Activated naive CD4-positive, alpha-beta T cell treated with anti-CD3 and anti-CD28 coated beads, Interleukin-2, amount 50 U/mL, for 72 hours (primary cell): ENCODE measurements around the gene ABHD1. TPM values are rescaled to one million over a fixed set of nuclear protein-coding genes. Genes with fewer than 3 reads are reported as not detected.
"Not testable (repeated sequence)": the region's sequence is repeated elsewhere in the genome, so short reads cannot be mapped to it uniquely, and the experiment has no call there.

ENCODE experiments used
- ATAC-seq, 2 donors: fragments of 150-1000 bp; cut with Tn5 transposase; 2 replicates each; pipeline ENCODE4 v1.10.0; 2021; ENCODE audit warnings: mild to moderate bottlenecking in 2 of 2, moderate library complexity in 2 of 2
- DNase-seq, 2 donors: peaks; one replicate each; pipeline ENCODE4 v3.0.0; 2021 to 2022; ENCODE audit warnings: low spot score in 2 of 2
- H3K27ac Mint-ChIP-seq, 2 donors: one replicate each; pipeline ENCODE4 v1.8.0; 2022; ENCODE audit warnings: mild to moderate bottlenecking in 2 of 2, mixed read lengths in 2 of 2
- H3K36me3 Mint-ChIP-seq, 2 donors: one replicate each; pipeline ENCODE4 v1.8.0; 2022; ENCODE audit warnings: mixed read lengths in 2 of 2
- H3K9me3 Mint-ChIP-seq, 2 donors: one replicate each; pipeline ENCODE4 v1.8.0; 2022; ENCODE audit warnings: mixed read lengths in 2 of 2
- total RNA-seq, 2 donors: library from RNA; stranded (reverse); gene quantifications; one replicate each; pipeline ENCODE4 v1.2.3, GENCODE V29; 2022

Gene ABHD1
- total RNA-seq, 2 donors from 2014 or later: 0.43 to 0.56 TPM

DNA sequence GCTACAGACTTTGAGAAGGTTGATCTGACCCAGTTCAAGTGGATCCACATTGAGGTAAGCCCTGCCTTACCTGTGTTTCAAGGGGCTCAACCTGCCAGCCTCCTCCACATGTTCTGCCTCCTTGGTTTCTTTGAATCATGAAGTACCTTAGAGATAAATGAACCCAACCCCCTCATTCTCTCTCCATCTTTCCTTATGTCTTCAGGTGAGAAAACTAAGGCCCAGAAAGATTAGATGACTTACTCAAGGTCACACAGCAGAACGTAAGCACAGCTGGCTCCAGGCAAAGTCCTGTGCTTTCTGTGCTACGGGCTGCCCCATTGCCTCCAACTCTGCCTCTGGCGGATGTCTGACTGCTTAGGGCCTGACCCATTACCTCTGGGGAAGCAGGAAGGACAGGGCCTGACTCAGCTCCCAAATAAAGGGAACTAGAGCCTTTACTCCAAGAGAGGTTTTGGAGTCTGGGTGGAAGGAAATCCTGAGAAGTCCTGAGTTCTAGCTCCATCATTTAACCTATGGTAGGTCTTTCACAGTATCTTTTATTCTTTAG is 26.8 kb upstream of the ABHD1 start:
- Mint-ChIP-seq H3K36me3 (no peaks in the 10 kb centered on the region), H3K9me3 (no peaks in the 10 kb centered on the region), H3K27ac (no peak overlapping the region)
- ATAC-seq (no peak), DNase-seq (no peak)

DNA sequence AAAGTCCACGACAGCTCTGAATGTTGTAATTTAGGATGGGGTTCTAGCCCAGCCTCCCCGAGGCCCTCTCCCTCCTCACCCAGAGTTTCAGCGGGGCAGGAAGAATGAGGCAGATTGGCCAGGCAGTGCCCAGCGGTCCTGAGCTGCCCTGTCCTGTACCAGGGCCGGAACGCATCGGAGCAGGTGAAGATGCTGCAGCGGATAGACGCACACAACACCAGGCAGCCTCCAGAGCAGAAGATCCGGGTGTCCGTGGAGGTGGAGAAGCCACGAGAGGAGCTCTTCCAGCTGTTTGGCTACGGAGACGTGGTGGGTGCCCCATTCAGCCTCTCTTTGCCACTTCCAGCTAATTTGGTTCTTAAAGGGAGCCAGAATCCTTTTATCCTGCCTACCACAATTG is 26.3 kb upstream of the ABHD1 start:
- ATAC-seq: no peak
- DNase-seq: no peak
- Mint-ChIP-seq H3K9me3 (no peaks in the 10 kb centered on the region), H3K27ac (no peak overlapping the region), H3K36me3 (no peaks in the 10 kb centered on the region)

DNA sequence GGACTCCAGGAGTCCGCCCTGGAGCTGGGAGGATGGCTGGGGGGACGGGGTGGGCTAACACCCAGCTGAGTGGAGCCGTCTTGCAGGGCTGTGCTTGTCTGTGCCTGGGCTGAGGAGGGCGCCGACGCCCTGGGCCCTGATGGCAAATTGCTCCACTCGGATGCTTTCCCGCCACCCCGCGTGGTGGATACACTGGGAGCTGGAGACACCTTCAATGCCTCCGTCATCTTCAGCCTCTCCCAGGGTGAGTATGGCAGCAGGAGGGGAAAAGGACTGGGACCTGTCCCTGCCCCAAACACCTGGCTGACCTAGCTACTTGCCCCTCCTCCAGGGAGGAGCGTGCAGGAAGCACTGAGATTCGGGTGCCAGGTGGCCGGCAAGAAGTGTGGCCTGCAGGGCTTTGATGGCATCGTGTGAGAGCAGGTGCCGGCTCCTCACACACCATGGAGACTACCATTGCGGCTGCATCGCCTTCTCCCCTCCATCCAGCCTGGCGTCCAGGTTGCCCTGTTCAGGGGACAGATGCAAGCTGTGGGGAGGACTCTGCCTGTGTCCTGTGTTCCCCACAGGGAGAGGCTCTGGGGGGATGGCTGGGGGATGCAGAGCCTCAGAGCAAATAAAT is 24.2 kb upstream of the ABHD1 start:
- ATAC-seq: no peak
- DNase-seq: no peak
- Mint-ChIP-seq H3K27ac (no peak overlapping the region), H3K9me3 (no peaks in the 10 kb centered on the region), H3K36me3 (no peaks in the 10 kb centered on the region)

- H3K27ac Mint-ChIP-seq: peak overlapping the region in 1 of 2 donors; percentile 22
- ATAC-seq: no peak
- no peaks in the 10 kb centered on the region for H3K36me3 Mint-ChIP-seq
Observed at GRCh38 chr2:27100036-27100435, 23.6 kb upstream of the ABHD1 start.

GRCh38 chr2:27102329-27102728 is 21.3 kb upstream of the ABHD1 start:
- Mint-ChIP-seq H3K36me3 (no peaks in the 10 kb centered on the region), H3K27ac (peak overlapping the region in 1 of 2 donors; percentile 33), H3K9me3 (no peaks in the 10 kb centered on the region)
- DNase-seq (no peak), ATAC-seq (no peak)

More at GRCh38 chr2:27100036-27100435, 23.6 kb upstream of the ABHD1 start:
- DNase-seq: no peak
- H3K9me3 Mint-ChIP-seq: no peaks in the 10 kb centered on the region

GRCh38 chr2:27105981-27106380 is 17.6 kb upstream of the ABHD1 start:
- Mint-ChIP-seq H3K36me3 (no peaks in the 10 kb centered on the region), H3K9me3 (no peaks in the 10 kb centered on the region), H3K27ac (no peak overlapping the region)
- ATAC-seq: no peak
- no peak for DNase-seq

GRCh38 chr2:27108221-27108620 is 15.4 kb upstream of the ABHD1 start:
- DNase-seq: no peak
- H3K36me3 Mint-ChIP-seq: no peaks in the 10 kb centered on the region
- H3K9me3 Mint-ChIP-seq: no peaks in the 10 kb centered on the region
- H3K27ac Mint-ChIP-seq: no peak overlapping the region
- ATAC-seq: no peak

DNA sequence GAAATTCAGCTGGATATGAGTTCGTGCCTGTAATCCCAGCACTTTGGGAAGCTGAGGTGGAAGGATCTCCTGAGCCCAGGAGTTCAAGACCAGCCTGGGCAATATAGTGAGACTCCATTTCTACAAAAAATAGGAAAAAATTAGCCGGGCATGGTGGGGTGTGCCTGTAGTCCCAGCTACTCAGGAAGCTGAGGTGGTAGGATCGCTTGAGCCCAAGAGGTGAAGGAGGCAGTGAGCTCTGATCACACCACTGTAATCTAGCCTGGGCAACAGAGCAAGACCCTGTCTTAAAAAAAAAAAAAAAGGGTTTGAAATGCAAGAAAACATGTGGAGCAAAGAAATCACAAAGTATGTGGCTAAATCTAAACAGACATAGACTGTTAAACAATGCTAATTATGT is 14.5 kb upstream of the ABHD1 start:
- Mint-ChIP-seq H3K36me3 (no peaks in the 10 kb centered on the region), H3K27ac (no peak overlapping the region), H3K9me3 (no peaks in the 10 kb centered on the region)
- ATAC-seq: no peak
- DNase-seq: no peak

DNA sequence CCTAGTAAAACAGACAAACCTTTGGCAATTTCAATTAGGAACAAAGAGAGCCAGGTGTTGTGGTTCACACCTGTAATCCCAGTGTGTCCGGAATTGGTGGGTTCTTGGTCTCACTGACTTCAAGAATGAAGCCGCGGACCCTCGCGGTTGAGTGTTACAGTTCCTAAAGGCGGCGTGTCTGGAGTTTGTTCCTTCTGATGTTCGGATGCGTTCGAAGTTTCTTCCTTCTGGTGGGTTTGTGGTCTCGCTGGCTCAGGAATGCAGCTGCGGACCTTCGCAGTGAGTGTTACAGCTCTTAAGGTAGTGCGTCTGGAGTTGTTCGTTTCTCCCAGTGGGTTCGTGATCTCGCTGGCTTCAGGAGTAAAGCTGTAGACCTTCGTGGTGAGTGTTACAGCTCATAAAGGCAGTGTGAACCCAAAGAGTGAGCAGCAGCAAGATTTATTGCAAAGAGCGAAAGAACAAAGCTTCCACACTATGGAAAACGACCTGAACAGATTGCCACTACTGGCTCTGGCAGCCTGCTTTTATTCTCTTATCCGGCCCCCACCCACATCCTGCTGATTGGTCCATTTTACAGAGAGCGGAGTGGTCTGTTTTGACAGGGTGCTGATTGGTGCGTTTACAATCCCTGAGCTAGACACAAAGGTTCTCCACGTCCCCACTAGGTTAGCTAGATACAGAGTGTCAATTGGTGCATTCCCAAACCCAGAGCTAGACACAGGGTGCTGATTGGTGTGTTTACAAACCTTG is 12.8 kb upstream of the ABHD1 start:
- H3K9me3 Mint-ChIP-seq, DNase-seq, ATAC-seq, H3K27ac Mint-ChIP-seq, H3K36me3 Mint-ChIP-seq: not testable (repeated sequence)

- DNase-seq, H3K9me3 Mint-ChIP-seq, ATAC-seq, H3K36me3 Mint-ChIP-seq, H3K27ac Mint-ChIP-seq: not testable (repeated sequence)
Observed at GRCh38 chr2:27111392-27112078, 12.1 kb upstream of the ABHD1 start.

GRCh38 chr2:27115519-27115918 is 8.1 kb upstream of the ABHD1 start:
- Mint-ChIP-seq H3K27ac (no peak overlapping the region), H3K36me3 (peaks cover 6% of the 10 kb centered on the region in 2 donors), H3K9me3 (no peaks in the 10 kb centered on the region)
- ATAC-seq: no peak
- no peak for DNase-seq

DNA sequence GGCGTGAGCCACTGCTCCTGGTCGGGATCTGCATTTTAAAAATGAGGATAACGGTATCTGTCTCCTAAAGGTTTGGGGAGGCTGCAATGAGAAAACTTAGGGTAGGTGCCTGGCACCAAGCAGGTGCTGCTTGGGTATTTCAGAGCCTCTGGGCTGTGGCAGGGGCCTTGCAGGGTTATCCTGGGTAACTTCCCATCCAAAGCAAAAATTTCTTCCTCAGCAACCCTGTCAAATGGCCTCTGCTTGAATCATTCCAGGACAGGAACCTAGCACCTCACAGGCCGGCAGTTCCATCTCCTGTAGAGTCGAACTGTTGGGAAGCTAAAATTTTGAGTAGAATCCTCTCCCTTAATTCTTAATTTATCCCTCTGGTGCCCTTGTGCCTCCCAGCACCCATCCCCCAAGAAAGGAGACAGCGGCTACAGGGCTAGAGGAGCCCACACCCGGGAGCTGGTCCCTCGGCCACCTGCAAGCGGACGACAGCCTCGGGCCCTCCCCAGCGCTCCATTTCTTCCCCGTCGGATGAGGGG is 5.6 kb upstream of the ABHD1 start:
- peaks cover 6% of the 10 kb centered on the region in 2 donors for H3K36me3 Mint-ChIP-seq

GRCh38 chr2:27118525-27119329 is 4.9 kb upstream of the ABHD1 start, which contains the start of gene CGREF1:
TSS of gene CGREF1 (minus strand) at chr2:27119128. CDS start at chr2:27104366, 14,762 bp downstream.
- Mint-ChIP-seq H3K27ac (no peak within 1 kb of the TSS), H3K9me3 (no peaks in the 10 kb centered on the region), H3K36me3 (peaks cover 6% of the 10 kb centered on the region in 2 donors)
- DNase-seq: peak in 1 of 2 donors; percentile 19
- ATAC-seq: peak in 1 of 2 donors; percentile 47

More for the DNA sequence above, 5.6 kb upstream of the ABHD1 start:
- ATAC-seq (no peak), DNase-seq (no peak)
- Mint-ChIP-seq H3K27ac (no peak overlapping the region), H3K9me3 (no peaks in the 10 kb centered on the region)

DNA sequence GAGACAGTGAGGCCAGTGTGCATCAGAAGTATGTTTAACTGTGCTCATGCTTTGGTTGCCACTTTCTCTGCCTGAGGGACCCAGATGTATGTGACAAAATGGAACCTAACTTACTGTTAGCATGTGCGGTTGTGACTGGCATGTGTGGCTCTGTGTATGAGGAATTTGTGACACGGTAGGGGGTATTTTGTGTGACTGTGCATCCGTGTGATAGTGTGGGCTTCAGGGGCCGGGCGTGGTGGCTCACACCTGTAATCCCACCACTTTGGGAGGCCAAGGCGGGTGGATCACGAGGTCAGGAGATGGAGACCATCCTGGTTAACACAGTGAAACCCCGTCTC is 4.3 kb upstream of the ABHD1 start:
- not testable (repeated sequence) for DNase-seq, H3K27ac Mint-ChIP-seq, ATAC-seq, H3K36me3 Mint-ChIP-seq, H3K9me3 Mint-ChIP-seq

DNA sequence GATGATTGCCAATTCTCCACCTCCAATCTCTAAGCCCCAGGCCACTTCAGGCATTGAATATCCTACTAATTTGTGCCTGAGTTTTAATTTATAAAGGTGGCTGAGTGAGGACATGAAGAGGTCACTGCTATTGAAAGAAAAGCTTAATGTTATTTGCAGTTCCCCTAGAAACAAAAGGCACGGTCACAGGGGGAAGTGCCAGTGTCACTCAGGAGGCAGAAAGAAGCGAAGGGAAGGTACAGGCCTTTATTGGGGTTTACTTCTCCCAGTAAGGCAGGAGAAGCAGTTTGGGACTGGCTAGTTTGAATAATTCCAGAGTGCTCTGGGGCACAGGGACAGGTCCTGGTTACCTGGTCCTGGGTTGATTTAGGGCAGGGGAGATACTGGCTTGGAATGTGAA is 1.7 kb upstream of the ABHD1 start:
- Mint-ChIP-seq H3K27ac (no peak overlapping the region), H3K36me3 (peaks cover 6% of the 10 kb centered on the region in 2 donors), H3K9me3 (no peaks in the 10 kb centered on the region)
- DNase-seq (no peak), ATAC-seq (no peak)

DNA sequence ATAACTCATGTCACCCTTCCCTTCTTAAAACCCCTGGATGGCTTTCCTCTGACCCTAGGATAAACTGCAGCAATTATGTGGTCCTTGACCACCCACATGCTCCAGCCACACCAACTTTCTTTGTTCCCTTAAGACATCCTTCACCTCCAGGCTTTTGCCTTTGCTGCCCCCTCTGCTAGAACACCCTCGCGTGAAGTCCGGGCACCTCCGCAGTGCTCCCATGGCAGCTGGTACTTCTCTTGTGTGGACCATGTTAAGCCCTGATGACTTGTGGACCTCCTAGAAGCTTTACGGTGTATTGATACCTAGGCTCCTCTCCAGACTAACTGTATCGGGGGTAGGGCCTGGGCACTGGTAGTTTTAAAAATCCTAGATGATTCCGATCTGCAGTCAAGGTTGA is 824 bp upstream of the ABHD1 start:
- Mint-ChIP-seq H3K9me3 (no peaks in the 10 kb centered on the region), H3K27ac (peak overlapping the region in 1 of 2 donors; percentile 35), H3K36me3 (peaks cover 4 to 6% of the 10 kb centered on the region in 2 donors)
- ATAC-seq (no peak), DNase-seq (no peak)
